Measurements from ENCODE around the gene POLR2E. TPM values are rescaled to one million over a fixed set of nuclear protein-coding genes. Genes with fewer than 3 reads are reported as not detected.

Gene POLR2E
- total RNA-seq, 1 donor from 2014 or later: 143 TPM

GRCh38 chr19:1111641-1112267 is 16.6 kb upstream of the POLR2E start:
- ATAC-seq (no peak), DNase-seq (ENCODE audit: low spot score) (no peak)

- DNase-seq (ENCODE audit: low spot score) (no peak), ATAC-seq (no peak)
Observed at GRCh38 chr19:1110809-1111640, 15.8 kb upstream of the POLR2E start.

GRCh38 chr19:1109697-1110671 is 14.8 kb upstream of the POLR2E start:
- no peak for DNase-seq (ENCODE audit: low spot score)
- ATAC-seq: no peak

GRCh38 chr19:1109032-1109551 is 13.9 kb upstream of the POLR2E start:
- ATAC-seq: no peak
- DNase-seq (ENCODE audit: low spot score): no peak

- ATAC-seq (no peak), DNase-seq (ENCODE audit: low spot score) (no peak)
Observed at GRCh38 chr19:1108291-1109031, 13.3 kb upstream of the POLR2E start.

- no peak for ATAC-seq
- no peak for DNase-seq (ENCODE audit: low spot score)
Observed at GRCh38 chr19:1107661-1108261, 12.6 kb upstream of the POLR2E start.

GRCh38 chr19:1106841-1107660 is 11.9 kb upstream of the POLR2E start:
- ATAC-seq (no peak), DNase-seq (ENCODE audit: low spot score) (no peak)

GRCh38 chr19:1105873-1106840 is 11.0 kb upstream of the POLR2E start:
- DNase-seq (ENCODE audit: low spot score) (no peak), ATAC-seq (no peak)

GRCh38 chr19:1105008-1105872 is 10.1 kb upstream of the POLR2E start:
- ATAC-seq: no peak

GRCh38 chr19:1104311-1105007 is 9.3 kb upstream of the POLR2E start:
- ATAC-seq: peak; percentile 61
- DNase-seq (ENCODE audit: low spot score): peak; percentile 87

More at GRCh38 chr19:1105008-1105872, 10.1 kb upstream of the POLR2E start:
- DNase-seq (ENCODE audit: low spot score): no peak

- peak; percentile 99 for DNase-seq (ENCODE audit: low spot score)
- ATAC-seq: peak; percentile 81
Observed at GRCh38 chr19:1103708-1104310, 8.6 kb upstream of the POLR2E start, which contains the start of gene GPX4. Gene GPX4 (plus strand): TSS chr19:1103994. CDS start chr19:1104044, 50 bp downstream.

- ATAC-seq (no peak), DNase-seq (ENCODE audit: low spot score) (no peak)
Observed at GRCh38 chr19:1103132-1103707, 8.0 kb upstream of the POLR2E start.

- DNase-seq (ENCODE audit: low spot score) (no peak), ATAC-seq (no peak)
Observed at GRCh38 chr19:1102407-1103131, 7.4 kb upstream of the POLR2E start.

GRCh38 chr19:1101337-1101698 is 6.1 kb upstream of the POLR2E start:
- DNase-seq (ENCODE audit: low spot score) (no peak), ATAC-seq (no peak)

Measured in left lobe of liver (tissue), 2 donors.